Measurements from ENCODE around the gene SERPINE3.

SERPINE3 gene

DNA sequence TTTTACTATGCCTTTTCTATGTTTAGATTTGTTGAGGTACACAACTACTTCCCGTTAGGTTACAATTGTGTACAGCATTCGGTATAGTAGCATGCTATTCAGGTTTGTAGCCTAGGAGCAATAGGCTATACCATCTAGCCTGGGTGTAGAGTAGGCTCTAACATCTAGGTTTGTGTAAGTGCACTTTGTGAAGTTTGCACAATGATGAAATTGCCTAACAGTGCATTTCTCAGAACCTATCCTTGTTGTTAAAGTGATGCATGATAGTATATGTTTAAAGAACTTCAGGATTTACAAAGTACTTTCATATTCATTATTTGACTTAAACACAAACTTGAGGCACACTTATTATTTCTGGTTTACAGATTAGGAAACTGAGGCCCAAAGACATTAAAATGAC, 11.5 kb upstream of the SERPINE3 start:
- H3K9me3 ChIP-seq, result no peaks in the 10 kb centered on the region
- TF ChIP-seq, protein P1, sequence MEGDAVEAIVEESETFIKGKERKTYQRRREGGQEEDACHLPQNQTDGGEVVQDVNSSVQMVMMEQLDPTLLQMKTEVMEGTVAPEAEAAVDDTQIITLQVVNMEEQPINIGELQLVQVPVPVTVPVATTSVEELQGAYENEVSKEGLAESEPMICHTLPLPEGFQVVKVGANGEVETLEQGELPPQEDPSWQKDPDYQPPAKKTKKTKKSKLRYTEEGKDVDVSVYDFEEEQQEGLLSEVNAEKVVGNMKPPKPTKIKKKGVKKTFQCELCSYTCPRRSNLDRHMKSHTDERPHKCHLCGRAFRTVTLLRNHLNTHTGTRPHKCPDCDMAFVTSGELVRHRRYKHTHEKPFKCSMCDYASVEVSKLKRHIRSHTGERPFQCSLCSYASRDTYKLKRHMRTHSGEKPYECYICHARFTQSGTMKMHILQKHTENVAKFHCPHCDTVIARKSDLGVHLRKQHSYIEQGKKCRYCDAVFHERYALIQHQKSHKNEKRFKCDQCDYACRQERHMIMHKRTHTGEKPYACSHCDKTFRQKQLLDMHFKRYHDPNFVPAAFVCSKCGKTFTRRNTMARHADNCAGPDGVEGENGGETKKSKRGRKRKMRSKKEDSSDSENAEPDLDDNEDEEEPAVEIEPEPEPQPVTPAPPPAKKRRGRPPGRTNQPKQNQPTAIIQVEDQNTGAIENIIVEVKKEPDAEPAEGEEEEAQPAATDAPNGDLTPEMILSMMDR (IDR thresholded peaks at IDR 0.05), result no peak
- no peaks in the 10 kb centered on the region for H3K27me3 ChIP-seq
- H3K4me3 ChIP-seq (ENCODE audit: low read depth in 1 of 2, low read length in 1 of 2), result no peak overlapping the region
- no peaks in the 10 kb centered on the region for H3K36me3 ChIP-seq
- H3K27ac ChIP-seq, result no peak overlapping the region
- H3K4me1 ChIP-seq (ENCODE audit: control insufficient read depth in 1 of 2, insufficient read depth in 1 of 2, low read depth in 1 of 2, low read length in 1 of 2), result no peaks in the 10 kb centered on the region

DNA sequence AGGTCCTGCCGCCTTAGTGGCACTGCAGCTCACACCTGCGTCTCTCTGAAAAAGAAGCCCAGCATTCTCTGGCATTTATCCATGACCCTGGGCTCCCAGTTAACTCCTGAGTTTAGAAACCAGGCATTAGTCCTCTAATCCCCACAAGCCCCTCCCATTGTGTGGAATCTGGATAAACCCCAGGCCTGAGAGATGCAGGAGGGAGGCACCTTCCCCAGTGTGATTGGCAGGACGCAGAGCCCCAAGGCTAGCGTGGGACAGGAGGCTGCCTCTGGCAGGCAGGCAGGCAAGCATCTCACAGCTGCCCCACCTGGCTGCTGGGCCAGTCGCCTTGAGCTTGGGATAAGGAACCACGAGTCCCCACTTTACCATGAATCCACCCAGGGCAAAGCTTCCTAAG, 11.0 kb upstream of the SERPINE3 start:
- TF ChIP-seq, protein P1 (IDR thresholded peaks at IDR 0.05), result no peak
- Histone ChIP-seq H3K4me3 (ENCODE audit: low read depth in 1 of 2, low read length in 1 of 2) (no peak overlapping the region), H3K36me3 (no peaks in the 10 kb centered on the region), H3K4me1 (ENCODE audit: control insufficient read depth in 1 of 2, insufficient read depth in 1 of 2, low read depth in 1 of 2, low read length in 1 of 2) (no peaks in the 10 kb centered on the region), H3K27me3 (no peaks in the 10 kb centered on the region), H3K9me3 (no peaks in the 10 kb centered on the region), H3K27ac (no peak overlapping the region)

DNA sequence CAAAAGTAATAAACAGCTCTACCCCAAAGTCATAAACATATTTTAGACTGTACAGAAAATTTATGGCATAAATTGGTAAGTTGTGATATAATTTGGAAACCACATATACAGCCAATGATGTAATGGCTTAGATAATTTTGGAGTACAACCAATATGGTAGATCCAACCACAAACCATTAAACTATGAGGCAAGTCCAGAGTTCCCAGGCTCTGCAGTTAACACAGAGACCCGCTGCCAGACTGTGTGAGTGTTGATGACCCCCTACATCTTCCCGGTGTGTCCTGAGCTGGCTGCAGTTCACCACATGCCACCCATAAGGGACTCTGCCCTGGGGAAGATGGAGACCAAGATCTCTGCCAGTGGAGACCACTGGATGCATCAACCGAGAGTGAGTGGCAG, 9.9 kb upstream of the SERPINE3 start:
- Histone ChIP-seq H3K4me3 (ENCODE audit: low read depth in 1 of 2, low read length in 1 of 2) (no peak overlapping the region), H3K27me3 (no peaks in the 10 kb centered on the region), H3K36me3 (no peaks in the 10 kb centered on the region), H3K27ac (no peak overlapping the region), H3K9me3 (no peaks in the 10 kb centered on the region), H3K4me1 (ENCODE audit: control insufficient read depth in 1 of 2, insufficient read depth in 1 of 2, low read depth in 1 of 2, low read length in 1 of 2) (no peaks in the 10 kb centered on the region)
- TF ChIP-seq, protein P1 (IDR thresholded peaks at IDR 0.05), result no peak

DNA sequence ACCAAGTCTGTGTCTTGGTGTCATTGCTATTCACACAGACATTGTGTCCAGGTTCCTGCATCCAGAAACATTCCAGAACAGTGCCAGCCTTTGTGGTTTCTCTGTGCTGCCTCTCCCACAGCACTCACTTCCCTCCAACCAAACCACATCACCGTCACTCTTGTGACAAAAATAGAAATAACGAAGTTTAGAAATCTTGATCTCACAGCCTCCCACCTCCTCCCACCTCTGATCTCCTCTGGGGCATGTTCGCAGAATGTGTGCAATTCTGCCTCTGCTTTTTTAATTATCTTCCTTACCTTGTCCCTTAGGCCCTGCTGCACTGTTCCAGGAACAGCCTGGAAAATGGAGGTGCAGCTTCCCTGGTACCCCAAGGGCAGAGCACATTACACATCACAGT, 8.7 kb upstream of the SERPINE3 start:
- H3K27ac ChIP-seq, result no peak overlapping the region

DNA sequence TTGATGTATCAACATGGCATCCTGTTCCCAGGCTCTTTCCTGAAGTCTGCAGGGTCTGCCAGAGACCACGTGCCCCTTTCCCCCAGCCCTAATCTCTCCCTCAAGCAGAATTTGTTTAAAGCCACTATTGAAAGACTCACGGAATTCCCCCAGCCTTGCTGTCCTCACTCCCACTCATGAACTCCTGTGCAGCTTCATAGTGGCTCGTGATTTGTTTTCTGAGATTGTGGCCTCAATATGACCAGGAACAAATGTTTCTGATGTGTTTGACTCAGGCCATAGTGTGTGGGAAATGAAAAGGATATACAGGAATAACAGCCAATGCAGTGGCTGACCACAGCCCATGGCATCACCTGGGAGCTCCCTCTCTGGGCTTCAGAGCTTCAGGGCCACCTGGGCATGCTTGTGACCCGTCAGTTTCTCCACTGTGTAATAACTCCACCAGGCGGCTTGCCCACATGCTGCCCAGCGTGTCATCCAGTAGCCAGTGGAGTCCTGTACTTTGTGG, 8.1 kb upstream of the SERPINE3 start:
- H3K27me3 ChIP-seq, result no peaks in the 10 kb centered on the region
- no peak overlapping the region for H3K27ac ChIP-seq
- no peaks in the 10 kb centered on the region for H3K36me3 ChIP-seq
- TF ChIP-seq, protein P1 (IDR thresholded peaks at IDR 0.05), result no peak
- no peaks in the 10 kb centered on the region for H3K4me1 ChIP-seq (ENCODE audit: control insufficient read depth in 1 of 2, insufficient read depth in 1 of 2, low read depth in 1 of 2, low read length in 1 of 2)
- H3K4me3 ChIP-seq (ENCODE audit: low read depth in 1 of 2, low read length in 1 of 2), result no peak overlapping the region
- H3K9me3 ChIP-seq, result no peaks in the 10 kb centered on the region

More for the DNA sequence above, 8.7 kb upstream of the SERPINE3 start:
- H3K4me3 ChIP-seq (ENCODE audit: low read depth in 1 of 2, low read length in 1 of 2), result no peak overlapping the region
- no peaks in the 10 kb centered on the region for H3K27me3 ChIP-seq
- TF ChIP-seq, protein P1 (IDR thresholded peaks at IDR 0.05), result no peak
- H3K9me3 ChIP-seq, result no peaks in the 10 kb centered on the region
- no peaks in the 10 kb centered on the region for H3K36me3 ChIP-seq
- no peaks in the 10 kb centered on the region for H3K4me1 ChIP-seq (ENCODE audit: control insufficient read depth in 1 of 2, insufficient read depth in 1 of 2, low read depth in 1 of 2, low read length in 1 of 2)
